AG04449 (cell line): ENCODE results near the gene MYH6.

Source experiments
- CTCF ChIA-PET: fragments of 350-600 bp; formaldehyde crosslinking; extraction: SDS; loops from one replicate; lab custom pipeline; 2021; ENCODE audit warnings: antibody characterized with exemption; lab: Yijun Ruan, JAX
- POLR2A ChIA-PET: fragments of 400-600, 350-600 bp; formaldehyde crosslinking; extraction: SDS; loops from one replicate; lab custom pipeline; 2020; ENCODE audit warnings: antibody characterized with exemption, inconsistent platforms; lab: Yijun Ruan, JAX
- DNase-seq: peaks from one replicate; pipeline ENCODE4 v3.0.0-alpha.2; 2010; ENCODE audit warnings: low read depth, low spot score
- H3K4me3 ChIP-seq: 2 replicates; pipeline ENCODE4 v1.5.1; 2011; ENCODE audit warnings: low read depth, mild to moderate bottlenecking, control low read depth, low read length
- CTCF ChIP-seq: IDR thresholded peaks from one replicate; pipeline ENCODE4 v1.5.1; 2011; ENCODE audit warnings: mild to moderate bottlenecking, moderate library complexity, low read length, control low read depth, inconsistent platforms; ENCODE audit not compliant: insufficient read depth; ENCODE audit errors: missing control alignments

MYH6 gene

GRCh38 chr14:23442721-23443356, 34.8 kb upstream of the MYH6 start:
- no peak for TF ChIP-seq CTCF
- H3K4me3 ChIP-seq = no peak overlapping the region
- ChIA-PET CTCF (interaction anchor here (1.2 to 1.4 kb wide), 2 partner anchors 14 to 63 kb away, joined by 3 read pairs; no protein-coding TSS in a partner anchor), POLR2A (no interaction called here)
- DNase-seq = no peak

- DNase-seq = no peak
- POLR2A ChIA-PET = interaction anchor here (0.6 kb wide), 1 partner anchor 102 kb away, joined by 3 read pairs; no protein-coding TSS in a partner anchor
- CTCF ChIA-PET = no interaction called here
- no peak for TF ChIP-seq CTCF
- H3K4me3 ChIP-seq = no peak overlapping the region
Observed at GRCh38 chr14:23441076-23441475, 33.0 kb upstream of the MYH6 start.

- POLR2A ChIA-PET = no interaction called here
- no peak overlapping the region for H3K4me3 ChIP-seq
- no peak for TF ChIP-seq CTCF
- DNase-seq = no peak
- CTCF ChIA-PET = interaction anchor here (1.0 to 1.8 kb wide), 4 partner anchors 10 to 59 kb away, joined by 3 to 7 read pairs (median 3); no protein-coding TSS in a partner anchor
Observed at GRCh38 chr14:23439107-23439835, 31.2 kb upstream of the MYH6 start.

GRCh38 chr14:23438101-23438971, 30.3 kb upstream of the MYH6 start:
- POLR2A ChIA-PET = no interaction called here

More at GRCh38 chr14:23438101-23438971, 30.3 kb upstream of the MYH6 start:
- CTCF ChIA-PET = interaction anchor here (1.0 to 1.8 kb wide), 3 partner anchors 11 to 58 kb away, joined by 3 to 7 read pairs (median 3); no protein-coding TSS in a partner anchor
- DNase-seq = no peak
- no peak for TF ChIP-seq CTCF
- no peak overlapping the region for H3K4me3 ChIP-seq
